ENCODE data around the gene ZBTB40.

Gene ZBTB40

GRCh38 chr1:22550021-22550420 lies 98.4 kb downstream of the ZBTB40 start:
- no peak overlapping the region for H3K4me3 ChIP-seq (ENCODE audit: control insufficient read depth, low read depth, low read length)
- no peak for DNase-seq (ENCODE audit: low read depth)
- TF ChIP-seq CTCF (conservative IDR thresholded peaks at IDR 0.05; ENCODE audit: control insufficient read depth, insufficient read depth, low read depth, low read length): no peak

GRCh38 chr1:22551591-22551990 lies 99.9 kb downstream of the ZBTB40 start:
- no peak overlapping the region for H3K4me3 ChIP-seq (ENCODE audit: control insufficient read depth, low read depth, low read length)
- no peak for DNase-seq (ENCODE audit: low read depth)
- TF ChIP-seq CTCF (conservative IDR thresholded peaks at IDR 0.05; ENCODE audit: control insufficient read depth, insufficient read depth, low read depth, low read length): no peak

- no peak for TF ChIP-seq CTCF (conservative IDR thresholded peaks at IDR 0.05; ENCODE audit: control insufficient read depth, insufficient read depth, low read depth, low read length)
- no peak for DNase-seq (ENCODE audit: low read depth)
- H3K4me3 ChIP-seq (ENCODE audit: control insufficient read depth, low read depth, low read length): no peak overlapping the region
Measured at GRCh38 chr1:22552021-22552420, 100.4 kb downstream of the ZBTB40 start.

- no peak for TF ChIP-seq CTCF (conservative IDR thresholded peaks at IDR 0.05; ENCODE audit: control insufficient read depth, insufficient read depth, low read depth, low read length)
- no peak overlapping the region for H3K4me3 ChIP-seq (ENCODE audit: control insufficient read depth, low read depth, low read length)
- no peak for DNase-seq (ENCODE audit: low read depth)
Measured at GRCh38 chr1:22553104-22553880, 101.6 kb downstream of the ZBTB40 start.

GRCh38 chr1:22553991-22554522 lies 102.4 kb downstream of the ZBTB40 start:
- no peak for TF ChIP-seq CTCF (conservative IDR thresholded peaks at IDR 0.05; ENCODE audit: control insufficient read depth, insufficient read depth, low read depth, low read length)
- no peak for DNase-seq (ENCODE audit: low read depth)
- no peak overlapping the region for H3K4me3 ChIP-seq (ENCODE audit: control insufficient read depth, low read depth, low read length)

GRCh38 chr1:22555371-22555656 lies 103.7 kb downstream of the ZBTB40 start:
- TF ChIP-seq CTCF (conservative IDR thresholded peaks at IDR 0.05; ENCODE audit: control insufficient read depth, insufficient read depth, low read depth, low read length): no peak
- H3K4me3 ChIP-seq (ENCODE audit: control insufficient read depth, low read depth, low read length): no peak overlapping the region
- DNase-seq (ENCODE audit: low read depth): no peak
